OCI-LY3 (cell line): ENCODE results near the gene HTR2B.

Experiments
- EZH2phosphoT487 ChIP-seq: fragments of 200-600 bp; shearing (Covaris generic); IDR thresholded peaks from 2 replicates; pipeline ENCODE4 v1.6.1; 2018; ENCODE audit warnings: antibody characterized with exemption, mixed run types, low read depth
- TF ChIP-seq, protein P1 (sequence below): fragments of 200-600, 300-600 bp; sonication (generic); IDR thresholded peaks from 2 replicates; pipeline ENCODE4 v1.5.1; 2014; ENCODE audit warnings: antibody characterized with exemption, low read length, low read depth

DNA sequence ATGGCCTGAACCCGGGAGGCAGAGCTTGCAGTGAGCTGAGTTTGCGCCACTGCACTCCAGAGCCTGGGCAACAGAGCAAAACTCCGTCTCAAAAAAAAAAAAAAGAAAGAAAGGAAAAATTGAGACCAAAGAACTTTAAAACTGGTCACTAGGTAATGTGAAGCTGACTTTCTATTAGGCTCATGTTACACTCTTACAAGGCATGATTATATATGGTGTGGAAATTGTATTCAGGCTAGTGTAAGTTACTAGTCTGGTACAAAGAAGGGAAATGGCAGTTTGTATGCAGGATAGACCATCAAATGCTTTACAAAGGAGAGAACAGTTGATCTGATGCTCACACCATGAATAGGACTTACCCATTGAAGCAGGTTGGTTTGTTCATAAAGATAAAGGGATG is 38.2 kb upstream of the HTR2B start:
- TF ChIP-seq, protein P1, sequence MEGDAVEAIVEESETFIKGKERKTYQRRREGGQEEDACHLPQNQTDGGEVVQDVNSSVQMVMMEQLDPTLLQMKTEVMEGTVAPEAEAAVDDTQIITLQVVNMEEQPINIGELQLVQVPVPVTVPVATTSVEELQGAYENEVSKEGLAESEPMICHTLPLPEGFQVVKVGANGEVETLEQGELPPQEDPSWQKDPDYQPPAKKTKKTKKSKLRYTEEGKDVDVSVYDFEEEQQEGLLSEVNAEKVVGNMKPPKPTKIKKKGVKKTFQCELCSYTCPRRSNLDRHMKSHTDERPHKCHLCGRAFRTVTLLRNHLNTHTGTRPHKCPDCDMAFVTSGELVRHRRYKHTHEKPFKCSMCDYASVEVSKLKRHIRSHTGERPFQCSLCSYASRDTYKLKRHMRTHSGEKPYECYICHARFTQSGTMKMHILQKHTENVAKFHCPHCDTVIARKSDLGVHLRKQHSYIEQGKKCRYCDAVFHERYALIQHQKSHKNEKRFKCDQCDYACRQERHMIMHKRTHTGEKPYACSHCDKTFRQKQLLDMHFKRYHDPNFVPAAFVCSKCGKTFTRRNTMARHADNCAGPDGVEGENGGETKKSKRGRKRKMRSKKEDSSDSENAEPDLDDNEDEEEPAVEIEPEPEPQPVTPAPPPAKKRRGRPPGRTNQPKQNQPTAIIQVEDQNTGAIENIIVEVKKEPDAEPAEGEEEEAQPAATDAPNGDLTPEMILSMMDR = no peak
- no peak for TF ChIP-seq EZH2phosphoT487
